ENCODE results near the gene PHF21B. TPM values are rescaled to one million over a fixed set of nuclear protein-coding genes. Genes with fewer than 3 reads are reported as not detected.

PHF21B gene
- total and polyA plus RNA-seq, 2 of the 8 experiments (the other 6 are each of a cell fraction or from before 2014, with no cell fraction given), result 19.3 to 68.1 TPM

DNA sequence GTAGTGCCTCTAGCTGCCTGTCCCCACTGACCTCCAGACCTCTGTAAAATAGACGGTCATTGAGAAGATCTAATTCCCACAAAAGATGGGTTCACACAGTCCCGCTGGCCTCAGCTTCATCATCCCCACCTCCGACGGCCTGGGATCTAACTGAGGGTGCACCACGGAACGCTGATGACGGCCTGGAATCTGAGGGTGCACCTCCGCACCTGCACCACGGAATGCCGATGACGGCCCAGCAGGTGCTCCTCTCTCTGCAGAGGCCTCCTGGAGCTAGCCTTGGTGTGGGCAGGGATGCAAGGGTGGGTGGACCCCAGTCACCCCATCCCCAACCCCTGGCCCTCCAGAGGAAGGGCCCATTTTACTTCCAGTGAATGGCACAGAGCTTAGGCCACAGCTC, 77.3 kb downstream of the PHF21B start:
- 89% methylated on average over 11 of the region's 11 CpGs; no CpG with 5 or more reads in 1 of the 2 experiments for WGBS, 2 experiments (ENCODE audit: extremely low coverage in 1 of 2, insufficient coverage in 1 of 2, insufficient read length in 1 of 2, insufficient replicate concordance in 2 of 2, low coverage in 1 of 2, low lambda C conversion rate in 2 of 2, missing lambda C conversion rate in 1 of 2)
- H3K4me2 ChIP-seq (ENCODE audit: insufficient read depth in 1 of 2, low read depth in 2 of 2, low read length in 2 of 2), result no peak overlapping the region
- H3K4me3 ChIP-seq (ENCODE audit: extremely low read depth in 1 of 4, insufficient read depth in 2 of 4, low read depth in 3 of 4, low read length in 4 of 4), result no peak overlapping the region
- H3K36me3 ChIP-seq (ENCODE audit: control insufficient read depth in 2 of 4, insufficient read depth in 4 of 4, low read length in 3 of 4), result peaks cover 0 to 3% (median 0%) of the 10 kb centered on the region in 4 experiments; a peak in 2 of 8 replicates
- POLR2A ChIA-PET (ENCODE audit: partially characterized antibody), result interaction anchor here (1.1 kb wide), 1 partner anchor 20 kb away, joined by 3 read pairs; no protein-coding TSS in a partner anchor
- H2BK15ac ChIP-seq (ENCODE audit: low read length), result no peak overlapping the region
- no peaks in the 10 kb centered on the region; a peak in 1 of 4 replicates for H3K79me2 ChIP-seq (ENCODE audit: control insufficient read depth in 1 of 2, insufficient read depth in 2 of 2, low read length in 2 of 2)
- H2BK12ac ChIP-seq (ENCODE audit: low read depth, low read length), result no peak overlapping the region
- H3K14ac ChIP-seq (ENCODE audit: insufficient read length), result no peak overlapping the region
- H3K27me3 ChIP-seq (replicated peaks in 1 of 4; ENCODE audit: control insufficient read depth in 3 of 4, extremely low read depth in 1 of 4, insufficient read depth in 3 of 4, low read length in 3 of 4), result no peaks in the 10 kb centered on the region
- FAIRE-seq, result no peak
- H3K9ac ChIP-seq (replicated peaks in 1 of 4; ENCODE audit: extremely low read depth in 1 of 4, low read depth in 3 of 4, low read length in 3 of 4), result no peak overlapping the region
- no peak overlapping the region for H2AFZ ChIP-seq (ENCODE audit: low read length)
- no peak for DNase-seq (ENCODE audit: low read depth in 1 of 2, low spot score in 2 of 2)
- no peak overlapping the region for H2BK5ac ChIP-seq (ENCODE audit: low read depth, low read length)
- peaks cover 16 to 33% of the 10 kb centered on the region in 2 experiments for H4K20me1 ChIP-seq (replicated peaks in 1 of 2; ENCODE audit: control insufficient read depth in 1 of 2, insufficient read depth in 2 of 2, low read length in 2 of 2)
- no peak overlapping the region for H3K56ac ChIP-seq (replicated peaks; ENCODE audit: insufficient read length, low read depth, low read length)
- H3K18ac ChIP-seq (ENCODE audit: extremely low read depth, low read length), result no peak overlapping the region
- no peaks in the 10 kb centered on the region for H3K23me2 ChIP-seq (ENCODE audit: low read depth, low read length)
- no peaks in the 10 kb centered on the region for H3K9me3 ChIP-seq (ENCODE audit: insufficient read depth in 2 of 2, low read depth in 1 of 2, low read length in 1 of 2)
- H4K5ac ChIP-seq (ENCODE audit: insufficient read length, low read depth, low read length), result no peak overlapping the region
- H3K27ac ChIP-seq (ENCODE audit: low read depth, low read length), result no peak overlapping the region
- H3K79me1 ChIP-seq (ENCODE audit: low read depth, low read length), result peaks cover 15% of the 10 kb centered on the region
- TF ChIP-seq CBX8 (IDR thresholded peaks at IDR 0.05; ENCODE audit: borderline replicate concordance, low read depth, low read length) (no peak), NANOG (IDR thresholded peaks at IDR 0.05; ENCODE audit: insufficient read depth, low read depth, low read length, poor library complexity, severe bottlenecking) (no peak), RXRA (IDR thresholded peaks at IDR 0.05; ENCODE audit: insufficient read depth, low read depth, low read length) (no peak), BACH1 (IDR thresholded peaks at IDR 0.05; ENCODE audit: low read length) (no peak), MAFK (IDR thresholded peaks at IDR 0.05; ENCODE audit: low read depth, low read length) (no peak)
- H3K4me1 ChIP-seq (replicated peaks in 1 of 4; ENCODE audit: control insufficient read depth in 3 of 4, insufficient read depth in 4 of 4, low read length in 3 of 4), result no peaks in the 10 kb centered on the region; a peak in 1 of 7 replicates
- H3K4ac ChIP-seq (replicated peaks; ENCODE audit: insufficient read length, low read depth, low read length), result no peak overlapping the region
- H2BK120ac ChIP-seq (replicated peaks; ENCODE audit: low read depth, low read length), result no peak overlapping the region
- no peak overlapping the region for H2BK20ac ChIP-seq (ENCODE audit: low read length)
- H3K23ac ChIP-seq (ENCODE audit: insufficient read length), result no peak overlapping the region
- CTCF ChIA-PET (ENCODE audit: partially characterized antibody), result no interaction called here
- H4K91ac ChIP-seq (replicated peaks; ENCODE audit: insufficient read length, low read length), result no peak overlapping the region
- H2AK5ac ChIP-seq (ENCODE audit: low read depth, low read length), result no peak overlapping the region
- H4K8ac ChIP-seq (ENCODE audit: extremely low read depth, insufficient read depth, low read length), result no peak overlapping the region

Data from H1 (cell line).